GM21786 (cell line): ENCODE measurements around the gene NPTXR.

Source experiments
- ATAC-seq: cut with Tn5 transposase; IDR thresholded peaks from one replicate; pipeline ENCODE4 v1.9.1; 2021; ENCODE audit not compliant: unreplicated experiment

The NPTXR gene

DNA sequence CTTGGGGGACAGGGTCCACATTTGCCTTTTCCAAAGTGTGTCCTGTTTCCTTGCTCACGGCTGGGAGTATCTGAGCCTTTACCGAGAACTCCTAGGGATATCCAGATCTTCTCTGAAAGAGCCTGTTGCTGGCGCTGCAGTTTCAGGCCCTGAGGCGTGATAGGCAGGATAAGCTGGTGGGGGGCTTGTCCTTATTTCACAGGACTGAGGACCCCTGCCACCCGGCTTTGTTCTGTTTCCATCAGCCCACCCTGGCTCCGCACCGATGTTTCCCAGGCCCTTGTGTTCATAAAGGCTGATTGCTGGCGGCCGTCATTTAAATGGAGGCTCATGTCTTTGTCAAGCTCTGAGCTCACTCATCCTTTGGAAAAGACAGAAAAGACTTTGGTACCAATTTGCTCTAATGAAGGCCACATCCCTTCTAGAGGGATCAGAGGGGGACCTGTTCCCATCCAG lies 9.4 kb upstream of the NPTXR start:
- no peak for ATAC-seq

DNA sequence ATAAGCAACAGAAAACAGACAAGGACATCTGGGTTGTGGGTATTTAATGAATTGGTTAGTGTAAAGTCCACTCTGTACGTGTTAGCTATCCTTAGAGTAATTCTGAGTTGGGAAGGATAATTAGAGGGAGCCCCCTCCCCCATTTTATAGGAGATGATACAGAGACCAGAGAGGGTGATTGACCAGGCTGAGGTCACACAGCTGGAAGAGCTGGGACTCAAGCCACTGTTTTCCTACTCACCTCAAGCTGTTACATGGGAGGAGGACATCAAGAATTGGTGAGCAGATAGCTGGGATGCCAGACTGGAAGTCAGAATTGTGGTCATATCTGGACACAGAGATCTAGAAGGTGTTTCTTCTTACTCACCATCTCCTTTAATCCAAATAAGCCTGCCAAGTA lies 8.7 kb upstream of the NPTXR start:
- no peak for ATAC-seq

DNA sequence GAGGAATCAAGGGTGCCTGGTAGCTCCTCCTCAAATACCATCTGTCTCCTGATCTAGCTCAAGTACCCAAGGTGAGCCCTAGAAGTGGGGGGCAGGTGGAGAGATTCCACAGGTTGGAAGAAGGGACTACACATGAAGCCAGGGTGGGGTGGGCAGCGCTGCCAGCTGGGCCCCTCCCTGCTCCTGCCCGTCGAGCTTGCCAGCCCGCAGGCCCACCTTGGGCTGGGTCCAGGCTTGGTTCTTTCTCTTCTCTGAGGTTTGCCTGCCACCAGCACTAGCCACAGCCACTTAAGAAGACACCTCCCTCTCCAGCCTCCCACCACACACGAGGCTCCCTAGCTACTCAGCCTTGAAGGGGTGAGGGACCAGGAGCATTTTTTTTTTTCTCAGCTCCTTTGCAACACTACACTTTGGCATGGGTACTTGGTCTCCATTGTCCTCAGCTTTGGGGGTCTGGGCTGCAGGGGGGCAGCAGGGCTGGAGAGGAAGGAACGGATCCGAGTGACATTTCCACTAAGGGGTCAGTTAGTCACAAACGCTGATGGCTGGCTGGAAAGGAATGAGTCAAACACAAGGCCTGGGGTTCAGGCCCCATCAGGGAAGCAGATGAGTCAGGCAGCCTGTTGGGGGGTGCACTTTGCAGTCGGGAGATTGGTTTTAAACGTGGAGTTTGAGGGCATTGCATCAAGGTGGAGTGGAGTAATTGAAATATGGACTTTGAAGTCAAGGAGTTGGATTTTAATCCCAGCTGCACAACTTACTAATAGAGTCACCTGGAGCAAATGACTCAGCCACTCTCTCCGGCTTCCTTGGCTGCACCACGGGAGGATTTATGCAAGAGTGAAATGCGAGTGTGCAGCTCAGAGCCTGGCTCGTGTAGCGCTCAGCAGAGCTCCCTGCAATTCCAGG lies 7.4 kb upstream of the NPTXR start:
- ATAC-seq, result no peak

DNA sequence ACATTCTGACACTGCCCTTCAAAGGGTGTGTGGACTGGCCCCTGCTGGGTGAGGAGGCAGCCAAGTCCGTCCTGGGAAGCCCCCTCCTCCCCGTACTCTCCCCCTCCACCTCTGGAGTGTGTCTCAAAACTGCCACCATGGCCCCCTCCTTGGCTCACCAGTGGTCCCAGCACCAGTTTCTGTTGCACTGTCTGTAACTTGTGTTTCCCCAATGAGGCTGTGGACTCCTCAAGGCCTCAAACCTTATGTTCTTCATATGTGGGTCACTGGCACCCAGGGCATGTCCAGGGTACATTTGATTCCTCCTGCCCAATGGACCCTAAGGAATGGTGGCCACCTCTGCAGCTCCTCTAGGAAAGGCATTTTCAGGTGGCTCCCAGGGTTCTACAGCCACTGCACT lies 6.6 kb upstream of the NPTXR start:
- no peak for ATAC-seq

DNA sequence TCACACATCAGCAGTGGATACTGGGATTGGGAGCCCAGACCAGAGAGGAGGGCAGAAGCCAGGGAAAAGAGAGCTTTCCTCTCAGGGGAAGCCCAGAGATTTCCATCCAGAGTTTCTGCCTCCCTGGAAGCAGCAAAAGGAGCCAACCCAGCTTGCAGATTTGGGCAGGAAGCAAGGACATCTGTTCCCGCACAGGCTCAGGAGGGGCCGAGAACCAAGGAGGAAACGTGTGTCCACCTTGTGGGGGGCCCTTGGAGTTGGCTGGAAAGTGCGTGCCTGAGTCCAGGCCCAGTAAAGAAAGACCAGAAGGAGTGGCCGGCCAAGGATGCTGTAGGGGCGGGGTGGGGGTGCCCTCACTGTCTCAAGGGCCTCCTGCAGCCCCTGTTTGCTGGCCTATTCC lies 6.0 kb upstream of the NPTXR start:
- no peak for ATAC-seq

DNA sequence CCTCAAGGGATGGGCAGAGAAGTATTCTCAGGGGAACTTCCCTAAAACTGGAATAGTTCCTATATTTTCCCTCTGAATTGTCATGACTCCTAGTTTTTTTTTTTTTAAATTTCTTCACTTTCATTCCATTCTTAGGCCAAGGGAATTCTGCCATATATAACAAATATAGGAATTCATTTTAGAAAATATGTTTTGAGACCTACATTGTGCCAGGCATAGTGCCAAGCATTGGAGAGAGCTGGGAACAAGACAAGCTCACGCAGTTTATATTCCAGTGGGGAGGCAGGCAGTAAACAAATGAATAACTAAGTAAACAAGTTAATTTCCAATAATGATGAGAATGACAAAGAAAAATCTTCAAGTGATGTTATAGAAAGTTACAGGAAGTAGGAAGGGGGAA lies 2.6 kb upstream of the NPTXR start:
- no peak for ATAC-seq

DNA sequence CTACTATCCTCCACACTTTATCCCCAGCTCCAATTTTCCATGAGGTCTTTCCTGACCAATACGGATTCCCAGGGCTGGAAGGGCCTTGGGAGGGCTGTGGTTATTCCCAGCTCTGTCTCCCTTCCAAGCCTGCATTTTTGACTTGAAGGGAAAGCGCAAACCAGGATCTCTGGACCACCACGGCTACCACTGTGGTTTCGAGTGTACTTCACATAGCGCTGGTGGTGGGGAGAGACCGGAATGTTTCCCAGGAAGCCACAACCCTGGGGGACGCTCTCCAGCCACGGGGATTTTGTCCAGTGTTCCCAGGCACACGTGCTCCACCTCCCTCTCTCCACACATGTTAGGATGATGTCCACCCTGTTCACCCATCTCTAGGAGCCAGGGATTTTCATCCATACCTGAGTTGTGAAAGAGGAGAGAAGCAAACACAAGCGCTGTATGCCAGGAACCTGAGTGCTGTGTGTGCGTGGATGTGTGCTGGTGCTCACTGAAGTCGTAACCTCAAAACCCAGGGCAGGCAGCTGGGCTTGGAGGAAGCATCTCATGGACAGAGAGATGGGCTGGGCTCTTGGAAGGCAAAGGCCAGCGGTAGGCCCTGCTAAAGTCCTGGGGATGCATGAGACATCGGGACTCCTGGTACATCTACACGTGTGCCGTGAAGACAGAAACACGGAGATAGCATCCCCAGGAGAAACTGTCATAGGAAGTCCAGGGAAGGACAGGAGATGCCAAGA lies 1.3 kb upstream of the NPTXR start:
- ATAC-seq, result no peak

DNA sequence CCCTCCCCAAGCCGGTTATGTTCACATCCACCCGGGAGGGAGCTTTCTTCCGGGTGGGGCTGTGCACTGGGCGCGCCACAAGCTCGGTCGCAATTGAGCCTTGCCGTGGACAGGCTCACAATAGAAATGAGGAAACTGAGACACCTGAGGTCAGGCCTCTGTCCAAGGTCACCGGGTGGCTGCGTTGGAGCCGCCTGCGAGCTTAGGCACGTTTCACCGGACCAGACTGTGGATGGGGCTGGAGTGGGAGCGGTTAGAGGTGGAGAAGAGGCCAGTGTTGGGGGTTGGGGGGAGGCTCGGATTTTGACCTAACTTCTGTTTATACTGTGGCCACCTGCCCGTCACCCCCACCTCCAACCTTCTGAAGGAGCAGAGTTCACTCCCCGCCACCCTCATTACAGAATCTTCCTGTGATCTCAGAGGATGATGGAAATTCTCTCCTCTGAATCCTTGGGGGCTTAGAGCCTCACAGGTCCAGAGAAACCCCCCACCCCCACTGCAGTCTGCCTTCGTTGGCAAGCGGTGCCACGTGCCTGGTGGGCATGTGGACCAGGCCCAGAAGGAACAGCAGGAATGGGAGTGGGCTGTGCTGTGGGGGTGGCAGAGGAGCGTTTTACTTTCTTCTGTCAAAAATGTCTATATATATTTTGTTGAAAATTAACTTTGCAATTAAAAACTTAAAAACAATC lies 631 bp upstream of the NPTXR start:
- no peak for ATAC-seq

DNA sequence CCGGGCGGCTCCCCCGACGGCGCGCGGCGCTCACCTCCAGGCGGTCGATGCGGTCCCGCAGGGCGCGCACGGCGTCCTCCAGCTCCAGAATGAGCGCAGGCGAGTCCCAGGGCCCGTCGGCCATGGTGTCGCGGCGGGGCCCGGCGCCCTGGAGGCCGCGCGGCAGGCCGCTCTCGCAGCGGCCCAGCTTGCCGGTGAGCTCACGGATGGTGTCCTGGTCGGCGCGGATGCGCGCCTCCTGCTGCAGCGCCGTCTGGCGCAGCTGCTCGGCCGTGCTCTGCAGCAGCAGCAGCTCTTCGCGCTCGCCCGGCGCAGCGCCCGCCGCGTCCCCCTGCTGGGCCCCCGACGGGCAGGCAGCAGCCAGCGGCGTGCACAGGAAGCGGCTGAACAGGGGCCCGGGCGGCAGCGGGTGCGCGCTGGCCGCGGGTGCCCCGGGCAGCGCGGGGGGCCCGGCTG lies 599 bp downstream of the NPTXR start:
- ATAC-seq, result no peak

DNA sequence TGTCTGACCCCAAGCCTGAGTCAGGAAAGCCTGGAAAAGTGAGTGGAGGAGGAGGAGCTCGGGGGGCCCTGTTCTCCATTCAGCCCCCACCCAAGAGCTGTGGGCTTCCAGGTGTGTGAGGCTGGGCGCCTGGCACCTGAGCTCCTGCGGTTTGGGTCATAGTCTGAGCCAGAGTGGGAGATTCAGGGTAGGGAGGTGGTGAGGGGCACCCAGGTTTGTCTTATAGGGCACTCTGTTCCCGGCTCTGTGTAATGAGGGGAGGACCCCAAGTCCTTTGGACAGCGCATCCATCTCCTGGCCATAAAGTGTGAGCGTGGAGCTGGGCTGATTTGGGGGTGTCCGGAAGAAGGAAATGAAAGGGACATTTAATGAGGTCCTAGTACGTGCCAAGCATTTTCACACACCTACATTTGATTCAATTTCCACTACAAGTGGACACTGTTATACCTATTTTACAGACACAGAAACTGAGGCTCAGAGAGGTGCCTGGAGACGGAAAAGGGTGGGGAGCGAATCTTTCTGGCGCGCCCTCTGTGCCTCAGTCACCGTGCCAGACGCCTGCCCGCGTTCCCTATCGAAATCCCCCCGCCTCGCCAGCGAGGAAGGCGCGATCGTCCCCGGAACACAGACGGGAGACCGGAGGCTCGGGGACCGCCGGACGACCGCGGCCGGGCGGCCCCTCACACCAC lies 1.2 kb downstream of the NPTXR start:
- no peak for ATAC-seq

DNA sequence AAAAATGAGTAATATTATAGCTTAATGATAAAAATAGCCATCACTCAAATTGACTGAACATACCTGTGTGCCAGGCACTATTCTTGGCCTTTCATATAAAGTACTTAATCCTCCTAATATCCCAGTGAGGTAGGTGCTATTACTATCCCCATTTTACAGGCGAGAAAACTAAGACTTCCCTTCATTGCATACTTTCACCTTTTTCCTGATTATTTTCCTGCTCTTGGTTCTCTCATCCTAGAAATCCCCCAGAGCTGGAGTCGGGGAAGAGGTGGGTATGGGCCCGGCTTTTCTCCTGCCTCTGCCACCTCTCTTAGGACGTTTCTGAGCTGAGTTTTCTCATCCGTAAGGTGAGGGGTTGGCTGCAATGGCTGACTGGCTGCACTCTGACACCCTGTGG lies 2.2 kb downstream of the NPTXR start:
- ATAC-seq, result no peak

DNA sequence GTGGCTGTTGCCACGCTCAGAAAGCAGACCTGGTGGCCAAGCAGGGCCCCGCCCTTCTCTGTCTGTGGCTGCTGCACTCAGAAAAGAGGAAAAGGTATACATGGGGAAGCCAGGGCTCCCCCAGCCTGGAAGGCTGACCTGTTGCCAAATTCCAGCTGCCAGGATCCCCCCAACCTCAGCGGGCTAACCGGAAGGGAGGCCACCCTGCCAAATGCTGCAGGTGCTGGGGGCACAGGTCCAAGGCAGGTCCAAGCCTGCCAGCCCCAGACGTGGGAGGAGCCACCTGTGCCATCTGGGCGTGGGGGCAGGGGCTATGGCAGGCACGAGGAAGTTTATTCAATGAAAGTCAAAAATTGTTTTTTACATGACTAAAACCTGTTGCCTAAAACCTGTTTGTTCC lies 2.6 kb downstream of the NPTXR start:
- no peak for ATAC-seq

DNA sequence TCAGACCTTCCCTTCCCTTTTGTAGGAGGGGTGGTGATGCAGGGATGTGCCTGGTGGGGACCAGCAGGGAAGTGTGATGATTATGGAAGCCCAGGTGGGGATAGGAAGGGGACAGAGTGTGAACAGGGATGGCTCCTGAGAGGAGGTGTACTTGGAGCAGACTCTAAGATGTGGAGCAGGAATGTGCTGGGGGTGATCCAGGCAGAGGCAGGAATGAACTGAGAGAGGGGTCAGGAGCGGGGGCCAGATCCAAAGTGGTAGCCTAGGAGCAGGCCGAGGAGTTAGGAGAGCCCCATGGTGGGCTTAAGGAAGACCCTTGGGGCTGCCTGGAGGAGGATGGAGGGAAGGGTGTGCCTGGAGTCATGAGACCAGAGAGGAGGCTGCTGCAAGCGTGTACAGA lies 3.7 kb downstream of the NPTXR start:
- no peak for ATAC-seq

DNA sequence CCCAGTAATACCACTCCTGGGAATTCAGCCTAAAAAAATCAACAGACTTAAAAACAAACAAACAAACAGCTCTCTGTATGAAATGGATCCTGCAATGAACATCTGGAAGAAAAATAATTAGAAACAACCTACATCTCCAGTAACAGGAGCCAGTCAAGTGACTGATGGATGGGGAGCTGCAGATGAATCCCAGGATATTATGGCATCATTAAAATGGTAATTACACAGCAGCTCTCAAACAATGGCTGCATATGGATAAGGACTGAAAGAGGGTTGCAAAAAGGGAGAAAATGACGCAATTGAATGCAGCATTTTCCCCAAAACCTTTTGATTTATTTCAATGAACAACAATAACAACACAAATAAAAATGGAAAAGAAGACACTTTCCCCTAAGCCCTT lies 4.1 kb downstream of the NPTXR start:
- ATAC-seq, result no peak

DNA sequence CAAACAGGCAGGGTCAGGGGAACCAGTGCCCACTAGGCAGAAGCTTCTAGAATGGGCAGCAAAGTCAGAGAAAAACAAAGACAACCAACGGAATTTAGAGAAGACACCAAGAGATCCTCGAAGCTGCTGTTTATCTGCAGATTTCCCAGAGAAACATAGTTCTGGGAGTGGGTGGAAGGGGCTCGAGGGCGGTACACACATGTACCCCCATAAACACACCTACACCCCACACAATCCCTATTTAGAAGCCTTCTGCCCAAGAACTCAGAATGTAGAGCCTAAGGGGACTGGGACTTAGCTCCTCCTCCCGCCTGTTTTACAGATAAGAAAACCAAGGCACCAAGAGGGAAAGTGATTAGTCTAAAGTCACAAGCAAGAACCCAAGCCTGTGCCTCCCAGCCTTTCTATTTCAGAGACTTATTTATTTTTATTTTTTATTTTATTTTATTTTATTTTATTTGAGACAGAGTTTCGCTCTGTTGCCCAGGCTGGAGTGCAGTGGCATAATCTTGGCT lies 6.4 kb downstream of the NPTXR start:
- no peak for ATAC-seq

DNA sequence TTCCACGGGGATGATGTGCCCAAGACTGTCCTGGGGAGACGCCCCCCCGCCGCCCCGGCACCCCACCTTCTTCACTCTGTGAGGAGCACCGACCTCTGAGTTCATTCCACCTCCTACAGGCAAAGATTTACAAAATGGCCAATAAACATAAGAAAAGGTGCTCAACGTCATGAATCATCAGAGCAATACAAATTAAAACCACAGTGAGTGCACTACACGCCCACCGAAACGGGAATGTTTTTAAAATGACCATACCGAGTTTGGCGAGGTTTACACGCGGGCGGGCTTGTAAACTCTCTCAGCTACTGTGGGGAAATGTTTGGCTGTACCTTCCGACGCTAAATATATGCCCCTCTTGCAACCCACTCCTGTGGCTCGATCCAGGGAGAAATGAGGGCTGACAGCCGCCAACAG lies 7.9 kb downstream of the NPTXR start:
- ATAC-seq, result no peak

DNA sequence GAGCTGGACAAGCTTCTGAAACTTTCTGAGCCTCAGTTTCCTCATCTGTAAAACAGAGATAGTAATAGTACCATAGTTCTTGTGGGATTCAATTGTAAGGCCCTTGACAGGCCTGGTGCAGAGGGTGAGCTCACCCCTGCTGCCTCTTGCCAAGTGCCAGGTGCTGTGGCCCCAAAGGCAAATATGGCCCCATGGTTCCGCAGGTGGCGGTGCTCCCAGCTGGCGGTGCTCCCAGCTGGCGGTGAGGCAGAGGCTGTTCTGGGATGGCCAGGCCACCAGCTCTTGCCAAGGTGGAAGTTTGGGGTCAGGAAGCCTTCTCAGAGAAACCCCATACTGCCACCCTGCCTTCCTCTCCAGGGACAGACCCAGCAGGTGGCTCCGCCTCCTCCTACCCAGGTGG lies 8.8 kb downstream of the NPTXR start:
- no peak for ATAC-seq

DNA sequence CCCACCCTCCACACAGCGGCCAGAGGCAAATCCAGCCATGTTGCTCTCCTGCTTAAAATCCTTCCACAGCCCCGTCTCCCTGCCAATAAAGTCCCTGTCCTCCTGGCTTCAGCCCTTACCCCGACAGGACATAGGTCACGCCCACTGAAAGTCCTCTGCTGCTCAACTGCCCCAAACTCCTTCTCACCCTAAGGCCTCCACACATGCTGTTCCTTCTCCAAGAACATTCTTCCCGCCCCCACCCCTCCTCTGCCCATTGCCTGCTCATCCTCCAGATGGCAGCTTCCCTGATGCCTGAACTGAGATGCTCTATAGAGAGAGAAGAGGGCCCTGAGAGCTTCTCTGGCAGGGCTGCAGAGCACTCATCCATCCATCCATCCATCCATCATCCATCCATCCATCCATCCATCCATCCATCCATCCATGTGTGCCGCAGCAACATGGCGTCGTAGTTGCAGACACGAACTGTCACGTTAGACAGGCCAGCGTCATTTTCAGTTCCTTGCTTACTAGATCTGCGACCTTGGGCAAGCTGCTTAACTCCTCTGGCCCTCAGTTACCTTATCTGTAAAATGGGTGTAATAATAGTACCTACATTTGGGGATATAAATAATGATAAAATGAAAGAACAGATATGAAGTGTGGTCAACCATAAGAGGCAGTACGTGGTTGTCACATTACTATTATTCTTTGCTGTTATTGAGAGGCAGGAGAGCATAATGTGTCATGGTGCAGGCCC lies 9.4 kb downstream of the NPTXR start:
- ATAC-seq, result no peak

DNA sequence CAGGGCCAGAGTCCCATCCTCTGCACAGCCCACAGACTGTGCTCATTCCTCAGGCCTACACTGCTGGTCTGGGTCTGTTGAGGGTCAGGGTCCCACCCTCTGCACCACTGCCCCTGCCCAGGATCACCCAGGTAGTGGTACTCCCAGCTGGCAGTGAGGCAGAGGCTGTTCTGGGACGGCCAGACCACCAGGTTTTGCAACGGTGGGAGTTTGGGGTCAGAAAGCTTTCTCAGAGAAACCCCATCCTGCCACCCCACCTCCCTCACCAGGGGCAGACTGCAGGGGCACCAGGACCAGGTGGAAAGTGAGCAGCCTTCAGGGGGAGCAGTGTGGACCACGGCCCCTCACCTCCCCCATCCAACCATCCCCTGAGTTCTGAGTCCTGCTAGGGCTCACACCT lies 10.8 kb downstream of the NPTXR start:
- no peak for ATAC-seq
